Measurements from ENCODE around the gene KLK12. TPM values are rescaled to one million over a fixed set of nuclear protein-coding genes. Genes with fewer than 3 reads are reported as not detected.
A peak's percentile ranks its signal among the peaks of the same experiment; 100 is the strongest.

KLK12 gene
- total RNA-seq, 1 donor from 2014 or later, result not detected

DNA sequence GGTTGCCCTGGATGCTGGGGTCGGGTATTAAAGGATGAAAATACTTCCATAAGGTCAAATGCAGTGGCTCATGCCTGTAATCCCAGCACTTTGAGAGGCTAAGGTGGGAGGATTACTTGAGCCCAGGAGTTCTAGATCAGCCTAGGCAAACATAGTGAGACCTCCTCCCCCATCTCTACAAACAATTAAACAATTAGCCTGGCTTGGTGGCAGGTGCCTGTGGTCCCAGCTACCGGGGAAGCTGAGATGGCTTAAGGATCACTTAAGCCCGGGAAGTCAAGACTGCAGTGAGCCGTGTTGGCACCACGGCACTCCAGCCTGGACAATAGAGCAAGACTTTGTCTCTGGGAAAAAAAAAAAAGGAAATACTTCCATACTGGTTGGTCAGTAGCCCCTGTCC lies 9.9 kb downstream of the KLK12 start:
- DNase-seq (no peak), ATAC-seq (ENCODE audit: low read depth) (no peak)
- TF ChIP-seq, protein P1, sequence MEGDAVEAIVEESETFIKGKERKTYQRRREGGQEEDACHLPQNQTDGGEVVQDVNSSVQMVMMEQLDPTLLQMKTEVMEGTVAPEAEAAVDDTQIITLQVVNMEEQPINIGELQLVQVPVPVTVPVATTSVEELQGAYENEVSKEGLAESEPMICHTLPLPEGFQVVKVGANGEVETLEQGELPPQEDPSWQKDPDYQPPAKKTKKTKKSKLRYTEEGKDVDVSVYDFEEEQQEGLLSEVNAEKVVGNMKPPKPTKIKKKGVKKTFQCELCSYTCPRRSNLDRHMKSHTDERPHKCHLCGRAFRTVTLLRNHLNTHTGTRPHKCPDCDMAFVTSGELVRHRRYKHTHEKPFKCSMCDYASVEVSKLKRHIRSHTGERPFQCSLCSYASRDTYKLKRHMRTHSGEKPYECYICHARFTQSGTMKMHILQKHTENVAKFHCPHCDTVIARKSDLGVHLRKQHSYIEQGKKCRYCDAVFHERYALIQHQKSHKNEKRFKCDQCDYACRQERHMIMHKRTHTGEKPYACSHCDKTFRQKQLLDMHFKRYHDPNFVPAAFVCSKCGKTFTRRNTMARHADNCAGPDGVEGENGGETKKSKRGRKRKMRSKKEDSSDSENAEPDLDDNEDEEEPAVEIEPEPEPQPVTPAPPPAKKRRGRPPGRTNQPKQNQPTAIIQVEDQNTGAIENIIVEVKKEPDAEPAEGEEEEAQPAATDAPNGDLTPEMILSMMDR (IDR thresholded peaks at IDR 0.05), result no peak
- Mint-ChIP-seq H3K36me3 (ENCODE audit: low read depth) (no peaks in the 10 kb centered on the region), H3K9me3 (no peaks in the 10 kb centered on the region), H3K4me1 (no peaks in the 10 kb centered on the region), H3K27ac (no peak overlapping the region), H3K4me3 (no peak overlapping the region), H3K27me3 (peaks cover 25% of the 10 kb centered on the region)
- POLR2A ChIA-PET, result no interaction called here
- intact Hi-C loops (cut with micrococcal nuclease), result no loop called here
- CTCF ChIA-PET, result no interaction called here

DNA sequence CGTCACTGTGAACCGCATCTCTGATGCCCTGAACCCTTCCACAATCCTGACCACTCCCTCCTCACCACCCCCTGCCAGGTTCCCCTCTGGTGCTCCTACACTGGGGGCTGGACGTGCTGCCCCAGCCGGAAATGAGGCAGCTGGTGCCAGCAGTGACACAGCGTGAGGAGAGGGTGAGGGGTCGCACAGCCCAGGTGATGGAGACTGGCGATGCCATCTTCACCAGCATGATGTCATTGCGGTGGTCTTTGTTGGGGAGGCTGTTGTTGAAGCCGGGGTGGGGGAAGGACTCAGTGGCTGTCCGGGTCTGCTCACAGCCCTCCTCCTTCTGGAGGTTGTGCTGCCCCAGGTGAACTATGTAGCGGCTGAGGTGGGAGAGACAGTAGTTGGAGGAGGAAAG lies 10.9 kb downstream of the KLK12 start:
- Mint-ChIP-seq H3K4me1 (no peaks in the 10 kb centered on the region), H3K9me3 (no peaks in the 10 kb centered on the region), H3K27me3 (peaks cover 24% of the 10 kb centered on the region), H3K27ac (no peak overlapping the region), H3K4me3 (no peak overlapping the region), H3K36me3 (ENCODE audit: low read depth) (no peaks in the 10 kb centered on the region)
- CTCF ChIA-PET, result no interaction called here
- TF ChIP-seq, protein P1 (IDR thresholded peaks at IDR 0.05), result no peak
- ATAC-seq (ENCODE audit: low read depth) (no peak), DNase-seq (no peak)
- intact Hi-C loops (cut with micrococcal nuclease), result no loop called here
- POLR2A ChIA-PET, result no interaction called here

DNA sequence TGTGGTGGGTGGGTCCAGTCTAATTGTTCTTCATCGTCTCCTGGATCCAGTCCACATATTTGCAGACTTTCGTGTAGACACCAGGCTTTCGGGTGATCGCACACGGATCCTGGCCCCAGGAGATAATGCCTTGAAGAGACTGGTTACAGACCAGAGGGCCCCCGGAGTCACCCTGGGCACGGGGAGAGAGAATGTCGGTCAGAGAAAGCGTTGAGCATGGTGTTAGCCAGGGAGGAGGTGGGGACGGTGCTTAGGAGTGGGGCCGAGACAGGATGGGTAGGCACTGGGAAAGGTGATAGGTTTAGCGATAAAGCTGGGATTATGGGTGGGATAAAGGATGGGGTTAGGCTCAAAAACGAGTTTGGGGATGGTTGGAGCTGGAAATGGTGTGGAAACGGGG lies 12.3 kb downstream of the KLK12 start:
- intact Hi-C loops (cut with micrococcal nuclease), result no loop called here
- TF ChIP-seq, protein P1 (IDR thresholded peaks at IDR 0.05), result no peak
- DNase-seq (no peak), ATAC-seq (ENCODE audit: low read depth) (no peak)
- ChIA-PET CTCF (no interaction called here), POLR2A (interaction anchor here (0.6 kb wide), 1 partner anchor 1919 kb away, joined by 3 read pairs; no protein-coding TSS in a partner anchor)
- Mint-ChIP-seq H3K4me3 (no peak overlapping the region), H3K27me3 (peaks cover 33% of the 10 kb centered on the region), H3K27ac (no peak overlapping the region), H3K4me1 (peaks cover 4% of the 10 kb centered on the region), H3K36me3 (ENCODE audit: low read depth) (no peaks in the 10 kb centered on the region), H3K9me3 (no peaks in the 10 kb centered on the region)

DNA sequence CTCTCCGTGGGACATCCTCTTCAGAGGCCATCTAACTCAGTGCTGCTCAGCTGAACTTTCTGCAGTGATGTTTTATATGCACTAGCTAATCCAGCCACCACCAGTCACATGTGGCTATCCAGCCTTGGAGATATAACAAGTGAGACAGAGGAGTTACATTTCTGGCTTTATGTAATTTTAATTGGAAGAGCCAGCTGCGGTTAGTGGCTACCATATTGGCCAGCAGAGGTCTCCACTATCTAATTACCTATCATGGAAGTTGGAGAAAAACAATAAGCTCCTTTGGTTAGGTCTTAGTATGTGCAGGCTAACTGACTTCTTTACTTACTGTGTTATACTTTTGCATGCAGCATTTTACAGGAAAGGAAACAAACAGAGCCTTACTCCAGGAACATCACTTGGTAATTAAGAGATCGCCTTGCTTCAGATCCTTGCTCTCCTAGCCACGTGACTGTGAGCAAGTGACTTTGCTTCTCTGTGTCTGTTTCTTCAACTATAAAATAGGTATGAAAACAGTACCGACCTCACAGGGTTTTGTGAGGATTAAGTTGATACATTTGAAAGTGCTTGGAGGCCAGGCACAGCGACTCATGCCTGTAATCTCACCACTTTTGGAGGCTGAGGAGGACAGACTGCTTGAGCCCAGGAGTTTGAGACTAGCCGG lies 13.7 kb downstream of the KLK12 start:
- Mint-ChIP-seq H3K9me3 (no peaks in the 10 kb centered on the region), H3K27me3 (peaks cover 39% of the 10 kb centered on the region), H3K4me3 (no peak overlapping the region), H3K36me3 (ENCODE audit: low read depth) (no peaks in the 10 kb centered on the region), H3K27ac (no peak overlapping the region), H3K4me1 (peaks cover 7% of the 10 kb centered on the region)
- TF ChIP-seq, protein P1 (IDR thresholded peaks at IDR 0.05), result no peak
- ChIA-PET CTCF (interaction anchor here (1.6 kb wide), 1 partner anchor 147 kb away, joined by 5 read pairs; no protein-coding TSS in a partner anchor), POLR2A (interaction anchor here (0.6 kb wide), 1 partner anchor 204 kb away, joined by 3 read pairs; no protein-coding TSS in a partner anchor)
- intact Hi-C loops (cut with micrococcal nuclease), result no loop called here
- no peak for DNase-seq
- ATAC-seq (ENCODE audit: low read depth), result no peak

DNA sequence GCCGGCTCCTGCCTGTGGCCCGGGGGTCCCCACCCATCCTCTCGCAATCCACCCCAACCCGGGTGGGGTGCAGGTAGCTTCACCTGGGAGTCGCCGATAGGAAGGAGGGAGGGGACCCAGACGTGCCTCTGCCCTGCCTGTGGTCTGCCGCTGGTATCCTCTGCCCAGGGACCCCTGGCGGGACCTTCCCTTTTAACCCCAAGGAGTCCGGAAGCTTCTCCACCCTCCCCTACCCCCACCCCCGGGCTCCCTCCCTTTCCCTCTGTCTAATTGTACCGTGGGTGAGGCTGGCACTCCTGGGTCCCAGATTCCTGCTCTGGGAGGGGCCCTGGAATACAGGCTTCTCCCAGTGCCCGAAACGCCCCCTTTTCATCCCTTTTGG lies 15.3 kb downstream of the KLK12 start, which contains the start of gene KLK10:
KLK10 (minus strand) TSS at position 166 of the 382 bp plus-strand sequence. CDS start 579 bp downstream, outside the sequence.
- peaks cover 53% of the 10 kb centered on the region for H3K27me3 Mint-ChIP-seq
- ChIA-PET POLR2A (no interaction called here), CTCF (no interaction called here)
- DNase-seq (no peak), ATAC-seq (ENCODE audit: low read depth) (no peak)
- intact Hi-C loops (cut with micrococcal nuclease), result no loop called here
- H3K36me3 Mint-ChIP-seq (ENCODE audit: low read depth), result no peaks in the 10 kb centered on the region
- peak within 1 kb of the TSS; percentile 35 for H3K4me3 Mint-ChIP-seq
- peaks cover 10% of the 10 kb centered on the region for H3K4me1 Mint-ChIP-seq
- TF ChIP-seq, protein P1 (IDR thresholded peaks at IDR 0.05), result no peak
- H3K27ac Mint-ChIP-seq, result no peak within 1 kb of the TSS
- H3K9me3 Mint-ChIP-seq, result no peaks in the 10 kb centered on the region
